Dermis microvascular lymphatic vessel endothelial cell (primary cell): Measurements from ENCODE around the gene C1QL2. TPM values are rescaled to one million over a fixed set of nuclear protein-coding genes. Genes with fewer than 3 reads are reported as not detected.

Experiments used
- DNase-seq, 2 donors: peaks; one replicate each; pipeline versions ENCODE4 v3.0.0 to v3.0.0-alpha.2; 2010; ENCODE audit warnings: low read depth in 2 of 2
- total RNA-seq: library from RNA; depleted of rRNA; stranded (reverse); fragments of >200 nt; gene quantifications from 2 replicates; pipeline ENCODE4 v1.2.1, GENCODE V29; 2014

The C1QL2 gene
- total RNA-seq, result not detected in 2 replicates

DNA sequence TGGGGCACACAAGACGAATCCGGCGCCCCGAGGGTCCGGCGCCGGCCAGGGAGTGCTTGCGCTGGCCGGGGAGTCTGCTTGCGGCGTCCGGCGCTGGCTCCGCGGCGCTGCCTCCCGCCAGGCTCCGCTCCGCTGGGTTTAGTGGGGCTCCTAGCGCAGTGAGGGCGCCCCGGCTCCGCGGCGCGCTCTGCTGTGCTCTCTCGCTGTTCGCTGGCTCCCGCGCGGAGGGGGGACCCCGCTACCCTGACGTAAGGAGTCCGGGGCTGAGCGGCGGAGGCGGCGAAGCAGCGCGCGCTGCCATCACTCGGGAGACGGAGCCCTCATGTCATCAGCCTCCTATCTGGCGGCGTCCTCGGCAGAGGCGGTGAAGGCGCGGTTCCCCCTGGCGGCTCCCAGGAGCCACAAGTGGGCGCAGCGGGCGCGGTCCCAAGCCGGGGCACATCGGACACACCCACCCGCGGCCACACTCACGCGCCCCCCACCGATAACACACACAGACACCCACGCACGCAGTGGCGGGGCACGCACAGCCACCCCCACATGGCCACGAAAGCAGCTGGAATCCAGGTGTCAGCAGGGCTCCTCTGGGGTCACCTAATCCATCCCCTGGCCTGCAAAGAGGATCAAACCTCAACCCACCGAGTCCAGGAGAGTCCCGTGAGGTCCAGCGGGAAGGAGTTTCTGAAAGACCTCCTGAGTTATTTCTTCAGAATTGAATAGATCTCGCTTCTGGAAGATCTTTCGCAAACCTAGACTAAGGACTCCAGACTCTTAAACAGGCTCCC, at the start of gene C1QL2:
C1QL2 (minus strand) TSS at position 189 of the 785 bp plus-strand sequence. CDS start 482 bp downstream, outside the sequence.
- no peak for DNase-seq

GRCh38 chr2:119207447-119207846, 48.9 kb upstream of the C1QL2 start:
- DNase-seq, result no peak

DNA sequence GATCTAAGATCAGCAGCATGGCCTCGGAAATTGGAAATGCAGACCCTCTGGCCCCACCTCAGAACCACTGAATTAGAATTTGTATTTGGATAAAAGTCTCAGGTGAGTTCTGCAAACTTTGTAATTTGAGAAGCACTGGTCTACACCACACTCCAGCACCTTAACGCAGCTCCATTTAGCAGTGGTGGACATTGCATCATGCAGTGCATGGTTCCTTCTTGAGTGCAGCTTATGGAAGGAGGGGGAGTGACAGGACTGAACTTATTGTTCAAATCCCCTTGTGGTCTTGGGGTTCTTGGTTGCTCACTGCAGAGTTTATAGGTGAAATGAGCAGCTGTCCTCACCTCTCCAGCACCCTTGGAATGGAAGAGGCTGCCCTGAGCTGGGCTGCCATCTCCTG, 47.6 kb upstream of the C1QL2 start:
- no peak for DNase-seq

DNA sequence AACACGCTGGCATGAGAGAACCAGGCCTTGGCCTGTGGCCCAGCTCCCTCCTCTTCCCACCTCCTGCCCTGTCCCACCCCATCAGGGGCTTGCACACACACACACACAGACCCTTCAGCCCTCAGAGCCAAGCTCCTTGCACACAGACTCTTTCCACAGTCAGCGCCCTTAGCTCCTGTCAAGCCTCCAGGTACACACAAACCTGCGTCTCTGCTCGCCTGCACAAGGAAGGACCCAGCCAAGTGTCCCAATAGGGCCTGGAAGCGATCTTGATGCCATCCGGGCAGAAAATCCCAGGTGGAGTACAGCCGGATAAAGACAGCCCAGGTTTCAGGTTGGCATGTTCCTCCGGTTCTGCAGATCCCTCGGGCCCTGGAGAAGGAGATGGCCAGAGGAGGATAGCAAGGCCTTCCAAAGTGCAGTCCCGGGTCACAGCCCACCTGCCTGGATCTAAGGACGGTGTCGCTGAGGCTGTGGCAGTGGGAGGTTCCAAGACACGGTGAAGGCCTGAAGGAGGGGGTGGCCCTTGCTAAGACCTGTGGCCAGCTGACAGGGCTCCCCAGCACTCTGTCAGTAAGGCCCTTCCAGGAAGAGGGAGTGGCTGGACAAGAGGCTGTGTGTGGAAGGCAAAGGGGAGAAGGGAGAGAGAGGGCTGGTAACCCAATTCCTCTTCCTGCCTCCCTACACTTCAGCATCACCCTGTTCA, 46.6 kb upstream of the C1QL2 start:
- no peak for DNase-seq

GRCh38 chr2:119204525-119204924, 46.0 kb upstream of the C1QL2 start:
- DNase-seq, result no peak

- no peak for DNase-seq
These were observed 44.2 kb upstream of the C1QL2 start for GRCh38 chr2:119202610-119203310.

GRCh38 chr2:119201815-119202214, 43.3 kb upstream of the C1QL2 start:
- no peak for DNase-seq

DNA sequence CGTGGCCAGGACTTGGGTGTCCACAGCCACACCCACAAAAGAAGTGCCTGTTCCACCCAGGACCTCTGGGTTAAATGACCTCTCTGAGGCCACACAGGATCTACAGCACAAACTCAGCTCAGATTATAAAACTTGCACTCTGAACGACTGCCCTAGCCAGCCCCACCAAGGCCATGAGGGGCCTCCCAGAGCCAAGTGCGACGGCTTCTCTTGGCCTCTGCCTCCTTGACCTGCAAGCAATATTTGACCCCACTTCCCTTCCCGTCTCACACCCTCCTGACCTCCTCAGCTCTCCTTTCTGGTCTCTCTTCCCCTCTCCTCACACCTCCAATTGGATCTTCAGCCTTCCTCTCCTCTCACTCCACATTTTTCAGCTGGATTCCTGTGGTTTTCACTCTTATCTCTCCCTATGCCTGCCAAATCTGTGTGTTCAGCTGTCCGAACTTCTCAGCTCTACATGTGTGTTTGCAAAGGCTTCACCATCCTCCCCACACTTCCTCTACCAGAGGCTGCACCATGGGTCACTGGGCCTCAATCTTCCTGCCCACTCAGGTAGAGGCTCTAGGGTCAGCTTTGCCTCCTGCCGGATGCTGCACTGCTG, 39.8 kb upstream of the C1QL2 start:
- DNase-seq, result no peak

- DNase-seq, result no peak
These were observed 39.1 kb upstream of the C1QL2 start for GRCh38 chr2:119197529-119198239.

DNA sequence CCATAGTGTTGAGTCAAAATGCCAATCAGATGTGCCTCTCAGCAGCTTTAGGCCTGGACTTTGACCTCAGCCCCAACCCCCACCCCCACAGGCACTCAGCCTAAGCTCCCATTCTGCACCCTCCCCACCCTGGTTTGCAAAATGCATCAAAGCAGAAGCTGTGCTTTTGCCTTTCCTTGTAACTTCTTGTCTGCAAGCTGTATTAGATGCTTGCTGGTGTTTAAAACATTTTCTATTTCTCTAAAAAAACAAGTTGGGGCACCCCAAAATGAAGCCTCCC, 38.5 kb upstream of the C1QL2 start:
- no peak for DNase-seq

DNA sequence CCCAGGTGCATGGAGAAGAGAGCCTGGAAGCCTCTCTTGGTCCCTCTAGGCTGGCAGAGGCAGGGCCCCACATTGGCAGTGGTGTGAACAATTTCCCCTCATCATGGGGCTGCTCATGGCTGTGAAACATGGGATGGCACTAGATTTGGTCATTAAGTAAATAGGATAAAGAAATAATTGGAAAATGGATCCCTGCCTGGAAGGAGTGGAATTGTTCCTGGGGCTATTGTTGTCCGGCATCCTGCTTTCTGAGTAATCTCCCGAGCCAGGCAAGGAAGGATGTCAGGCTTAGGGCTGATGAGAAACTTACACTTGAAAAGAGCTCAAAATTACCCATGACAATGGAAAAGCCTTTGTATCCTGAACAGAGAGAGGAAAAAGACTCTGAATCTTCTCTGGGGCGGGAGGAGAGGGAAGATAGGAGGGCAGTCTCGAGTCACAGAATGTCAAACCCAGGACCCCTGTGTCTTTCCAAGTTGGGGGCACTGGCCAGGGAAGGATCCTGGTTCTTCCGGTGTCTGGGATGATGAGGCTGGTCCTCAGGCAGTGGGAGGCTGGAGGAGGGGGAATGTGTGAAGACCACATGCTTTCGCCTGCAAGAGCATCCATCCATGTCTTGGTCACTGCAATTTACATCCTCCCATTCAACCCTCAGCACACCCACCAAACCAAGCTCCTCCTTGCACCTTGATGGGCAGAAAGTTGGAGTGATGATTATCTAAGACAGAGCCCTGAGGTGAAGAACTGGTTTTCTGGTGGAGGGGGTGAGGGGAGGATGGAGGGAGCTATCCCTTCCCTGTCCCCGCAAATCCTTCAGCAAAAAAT, 38.0 kb upstream of the C1QL2 start:
- peak in 1 of 2 donors; percentile 34 for DNase-seq

- no peak for DNase-seq
These were observed 37.3 kb upstream of the C1QL2 start for GRCh38 chr2:119195887-119196286.

DNA sequence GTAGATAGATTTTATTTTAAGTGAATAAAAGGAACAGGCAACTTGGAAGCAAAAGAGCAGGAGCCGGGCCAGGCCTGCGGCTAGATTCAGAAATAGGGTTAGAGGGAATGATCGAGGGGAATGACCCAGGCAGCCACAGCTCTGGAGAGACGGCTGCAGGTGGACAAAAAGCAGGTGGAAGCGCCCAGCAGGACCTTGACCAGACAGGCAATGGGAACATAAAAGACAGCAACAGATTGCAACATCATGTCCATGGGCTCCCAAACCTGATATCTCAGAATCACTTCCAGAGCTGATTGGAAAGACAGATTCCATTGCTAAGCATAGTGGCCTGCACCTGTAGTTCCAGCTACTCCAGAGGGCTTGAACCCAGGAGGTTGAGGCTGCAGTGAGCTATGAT, 36.5 kb upstream of the C1QL2 start:
- no peak for DNase-seq

DNA sequence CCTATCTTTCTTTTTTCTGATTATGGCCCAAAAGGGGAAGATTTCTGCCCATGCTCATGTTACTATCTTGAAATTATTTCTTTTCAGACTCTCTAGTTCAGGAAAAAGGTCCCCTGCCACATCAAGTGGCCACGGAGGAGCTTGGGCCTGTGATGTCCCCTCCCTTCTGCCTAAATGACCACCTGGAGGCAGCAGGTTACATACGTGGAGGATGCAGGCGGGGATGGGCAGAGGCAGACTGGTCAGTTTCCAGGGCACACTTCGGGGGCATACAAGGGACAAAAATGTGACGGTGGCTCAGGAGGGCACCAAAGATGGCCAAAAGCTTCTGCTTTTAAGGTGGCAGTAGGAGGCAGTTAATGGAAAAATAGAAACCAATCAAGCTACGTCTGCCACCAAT, 34.3 kb upstream of the C1QL2 start:
- no peak for DNase-seq

GRCh38 chr2:119190321-119191111, 32.0 kb upstream of the C1QL2 start:
- DNase-seq, result no peak

GRCh38 chr2:119184512-119184911, 26.0 kb upstream of the C1QL2 start:
- no peak for DNase-seq

GRCh38 chr2:119181791-119182445, 23.4 kb upstream of the C1QL2 start:
- no peak for DNase-seq

GRCh38 chr2:119181391-119181790, 22.8 kb upstream of the C1QL2 start:
- no peak for DNase-seq

DNA sequence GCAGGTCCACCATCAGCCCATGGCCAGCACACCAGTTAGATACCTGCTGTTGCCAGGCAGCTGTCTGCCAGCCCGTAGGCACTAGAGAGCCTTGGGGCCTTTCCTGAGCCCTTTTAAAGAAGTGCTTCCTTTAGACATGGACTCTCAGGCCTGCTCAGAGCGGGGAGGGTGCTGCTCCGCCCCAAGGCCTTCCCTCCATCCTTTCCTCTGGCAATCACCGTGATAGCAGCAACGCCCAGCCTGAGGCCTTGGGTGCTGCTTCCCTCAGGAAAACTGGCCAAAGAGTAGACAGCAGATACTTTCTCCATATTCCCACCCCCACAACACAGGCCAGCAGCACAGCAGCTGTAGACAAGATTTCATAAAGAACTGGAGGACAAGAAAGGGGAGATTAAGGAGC, 22.3 kb upstream of the C1QL2 start:
- DNase-seq, result no peak
